H9 (cell line): ENCODE measurements around the gene RASGRP3. TPM values are rescaled to one million over a fixed set of nuclear protein-coding genes. Genes with fewer than 3 reads are reported as not detected.

ENCODE experiments used
- DNase-seq: peaks from one replicate; pipeline ENCODE4 v3.0.0-alpha.2; 2017
- H2AFZ ChIP-seq: one replicate; pipeline ENCODE4 v1.6.1; 2013; ENCODE audit warnings: mild to moderate bottlenecking, low read length, control low read depth, moderate library complexity
- H2AK5ac ChIP-seq: 2 replicates; pipeline ENCODE4 v1.6.1; 2013; ENCODE audit warnings: low read length, control low read depth, mixed read lengths; ENCODE audit not compliant: insufficient read length
- H2BK120ac ChIP-seq: one replicate; pipeline ENCODE4 v1.6.1; 2013; ENCODE audit warnings: low read depth, mild to moderate bottlenecking, low read length, control low read depth, inconsistent platforms; ENCODE audit not compliant: poor library complexity, severe bottlenecking
- H2BK12ac ChIP-seq: 2 replicates; pipeline ENCODE4 v1.6.1; 2013; ENCODE audit warnings: low read length, control low read depth, mixed read lengths, low read depth; ENCODE audit not compliant: insufficient read length
- H2BK15ac ChIP-seq: 2 replicates; pipeline ENCODE4 v1.6.1; 2013; ENCODE audit warnings: low read depth, low read length, control low read depth
- H2BK20ac ChIP-seq: one replicate; pipeline ENCODE4 v1.6.1; 2013; ENCODE audit warnings: low read depth, mild to moderate bottlenecking, low read length, control low read depth, inconsistent platforms; ENCODE audit not compliant: poor library complexity, severe bottlenecking
- H2BK5ac ChIP-seq: 2 replicates; pipeline ENCODE4 v1.6.1; 2013; ENCODE audit warnings: low read length, control low read depth, mixed read lengths; ENCODE audit not compliant: insufficient read length
- H3K14ac ChIP-seq: 2 replicates; pipeline ENCODE4 v1.6.1; 2013; ENCODE audit warnings: low read length, control low read depth; ENCODE audit not compliant: insufficient read depth
- H3K18ac ChIP-seq: 2 replicates; pipeline ENCODE4 v1.6.1; 2013; ENCODE audit warnings: low read depth, mild to moderate bottlenecking, mixed read lengths, low read length, control low read depth; ENCODE audit not compliant: insufficient read length
- H3K23ac ChIP-seq: 2 replicates; pipeline ENCODE4 v1.6.1; 2013; ENCODE audit warnings: low read length, control low read depth, mixed read lengths, low read depth; ENCODE audit not compliant: insufficient read length
- H3K23me2 ChIP-seq: 2 replicates; pipeline ENCODE4 v1.6.1; 2013; ENCODE audit warnings: low read depth, mild to moderate bottlenecking, mixed read lengths, low read length, control low read depth; ENCODE audit not compliant: insufficient read length, poor library complexity, severe bottlenecking
- H3K27ac ChIP-seq: 2 replicates; pipeline ENCODE4 v1.5.1; 2013; ENCODE audit warnings: low read length, control low read depth, mixed read lengths, low read depth; ENCODE audit not compliant: insufficient read length
- H3K27me3 ChIP-seq: 2 replicates; pipeline ENCODE4 v1.6.1; 2013; ENCODE audit warnings: low read length, control low read depth, inconsistent platforms; ENCODE audit not compliant: insufficient read depth
- H3K4ac ChIP-seq: 2 replicates; pipeline ENCODE4 v1.6.1; 2013; ENCODE audit warnings: low read depth, mild to moderate bottlenecking, control low read depth, inconsistent platforms, low read length, moderate library complexity
- H3K4me1 ChIP-seq: 2 replicates; pipeline ENCODE4 v1.6.1; 2013; ENCODE audit warnings: low read length, control low read depth, inconsistent platforms; ENCODE audit not compliant: insufficient read depth
- H3K4me2 ChIP-seq: 2 replicates; pipeline ENCODE4 v1.6.1; 2013; ENCODE audit warnings: low read length, control low read depth, mixed read lengths; ENCODE audit not compliant: insufficient read length, insufficient read depth
- H3K56ac ChIP-seq: 2 replicates; pipeline ENCODE4 v1.6.1; 2013; ENCODE audit warnings: low read depth, mild to moderate bottlenecking, mixed read lengths, low read length, control low read depth; ENCODE audit not compliant: insufficient read length
- H3K79me1 ChIP-seq: 2 replicates; pipeline ENCODE4 v1.6.1; 2013; ENCODE audit warnings: low read depth, mild to moderate bottlenecking, moderate library complexity, low read length, control low read depth, inconsistent platforms; ENCODE audit not compliant: insufficient read depth, poor library complexity, severe bottlenecking
- H3K79me2 ChIP-seq: 2 replicates; pipeline ENCODE4 v1.6.1; 2013; ENCODE audit warnings: low read length, control low read depth, inconsistent platforms; ENCODE audit not compliant: insufficient read depth
- H3K9ac ChIP-seq: 2 replicates; pipeline ENCODE4 v1.6.1; 2013; ENCODE audit warnings: low read length, control low read depth, mixed read lengths; ENCODE audit not compliant: insufficient read length; ENCODE audit errors: extremely low read depth
- H3K9me3 ChIP-seq: one replicate; pipeline ENCODE4 v1.6.1; 2013; ENCODE audit warnings: low read depth, low read length, inconsistent platforms; ENCODE audit not compliant: control insufficient read depth
- H3T11ph ChIP-seq: one replicate; pipeline ENCODE4 v1.6.1; 2013; ENCODE audit warnings: mild to moderate bottlenecking, low read length, control low read depth, inconsistent platforms
- H4K20me1 ChIP-seq: one replicate; pipeline ENCODE4 v1.6.1; 2013; ENCODE audit not compliant: control insufficient read depth, insufficient read length, insufficient read depth
- H4K5ac ChIP-seq: 2 replicates; pipeline ENCODE4 v1.6.1; 2013; ENCODE audit warnings: low read depth, mild to moderate bottlenecking, mixed read lengths, low read length, control low read depth; ENCODE audit not compliant: insufficient read length
- H4K8ac ChIP-seq: replicated peaks from 2 replicates; pipeline ENCODE4 v1.6.1; 2013; ENCODE audit warnings: low read length, control low read depth, mixed read lengths, low read depth; ENCODE audit not compliant: insufficient read length
- H4K91ac ChIP-seq: 2 replicates; pipeline ENCODE4 v1.6.1; 2013; ENCODE audit warnings: low read depth, mild to moderate bottlenecking, moderate library complexity, mixed read lengths, low read length, control low read depth; ENCODE audit not compliant: insufficient read length
- H3K27ac Mint-ChIP-seq, 3 experiments: 2 replicates in 2 of 3; 3 replicates in 1 of 3; pipeline ENCODE4 v1.8.0; 2020 to 2021; ENCODE audit warnings: mixed read lengths in 3 of 3, mild to moderate bottlenecking in 1 of 3, moderate library complexity in 1 of 3
- H3K27me3 Mint-ChIP-seq: 2 replicates; pipeline ENCODE4 v1.8.0; 2021; ENCODE audit warnings: low read depth, mild to moderate bottlenecking, moderate library complexity, mixed read lengths
- H3K36me3 Mint-ChIP-seq, 3 experiments: 2 replicates in 2 of 3; 3 replicates in 1 of 3; pipeline ENCODE4 v1.8.0; 2020 to 2021; ENCODE audit warnings: low read depth in 3 of 3, mixed read lengths in 3 of 3; ENCODE audit not compliant: insufficient read depth in 1 of 3
- H3K4me1 Mint-ChIP-seq, 2 experiments: 2 replicates each; pipeline ENCODE4 v1.8.0; 2020; ENCODE audit warnings: mixed read lengths in 2 of 2
- H3K4me3 Mint-ChIP-seq, 2 experiments: 2 replicates in 1 of 2; 3 replicates in 1 of 2; pipeline ENCODE4 v1.8.0; 2020 to 2021; ENCODE audit warnings: mild to moderate bottlenecking in 2 of 2, mixed read lengths in 2 of 2, moderate library complexity in 1 of 2
- H3K9me3 Mint-ChIP-seq, 2 experiments: 2 replicates in 1 of 2; 3 replicates in 1 of 2; pipeline ENCODE4 v1.8.0; 2020; ENCODE audit warnings: mild to moderate bottlenecking in 2 of 2, mixed read lengths in 2 of 2, moderate library complexity in 1 of 2
- CTCF ChIP-seq: fragments of 200-600 bp; sonication (generic); conservative IDR thresholded peaks from 3 replicates; pipeline ENCODE4 v1.8.0; 2021; ENCODE audit warnings: antibody characterized with exemption, mild to moderate bottlenecking
- WGBS: extraction: QIAGEN DNeasy Blood & Tissue Kit; methylation state at CpG from one replicate; pipeline ENCODE4 v1.1.7; 2013; ENCODE audit warnings: missing lambda C conversion rate, low lambda C conversion rate, mixed read lengths; ENCODE audit not compliant: insufficient read length; ENCODE audit errors: extremely low coverage; 5-methylcytosine and 5-hydroxymethylcytosine counted together
- total RNA-seq: library from RNA; stranded (reverse); gene quantifications from 2 replicates; pipeline ENCODE4 v1.2.1, GENCODE V29; 2021

RASGRP3 gene
- total RNA-seq, 1 experiment from 2014 or later = not detected

GRCh38 chr2:33494155-33494779 is 17.8 kb downstream of the RASGRP3 start:
- no peaks in the 10 kb centered on the region for H3K36me3 Mint-ChIP-seq
- Histone ChIP-seq H3K79me2 (no peaks in the 10 kb centered on the region), H3K9me3 (no peaks in the 10 kb centered on the region), H2AK5ac (no peak overlapping the region), H3K79me1 (no peaks in the 10 kb centered on the region), H3K14ac (no peak overlapping the region), H2BK5ac (no peak overlapping the region), H3K27me3 (no peaks in the 10 kb centered on the region), H4K8ac (no peak overlapping the region), H2BK20ac (no peak overlapping the region), H3K4me1 (no peaks in the 10 kb centered on the region), H3K18ac (no peak overlapping the region), H3K4me2 (no peak overlapping the region), H3K4ac (no peak overlapping the region), H3K23ac (no peak overlapping the region), H2BK12ac (no peak overlapping the region), H4K5ac (no peak overlapping the region), H4K20me1 (no peaks in the 10 kb centered on the region), H2BK15ac (no peak overlapping the region), H2BK120ac (no peak overlapping the region), H3T11ph (no peak overlapping the region), H3K56ac (no peak overlapping the region), H4K91ac (no peak overlapping the region), H3K27ac (no peak overlapping the region), H3K9ac (no peak overlapping the region), H3K23me2 (no peaks in the 10 kb centered on the region), H2AFZ (no peak overlapping the region)
- peaks cover 1% of the 10 kb centered on the region; the same call in 1 of the 2 replicates for H3K27me3 Mint-ChIP-seq
- no peaks in the 10 kb centered on the region for H3K9me3 Mint-ChIP-seq
- no peak overlapping the region for H3K27ac Mint-ChIP-seq
- no peak overlapping the region for H3K4me3 Mint-ChIP-seq
- H3K4me1 Mint-ChIP-seq = no peaks in the 10 kb centered on the region
- no peak for DNase-seq
- WGBS = no CpG with 5 or more reads among the region's 10 CpGs
- no peak for TF ChIP-seq CTCF
